HEK293 (cell line): ENCODE measurements around the gene SVOP.

Experiments used
- REST ChIP-seq: fragments of 450-650 bp; formaldehyde crosslinking; IDR thresholded peaks from 2 replicates; pipeline ENCODE4 v1.5.1; 2016; ENCODE audit warnings: missing biosample characterization, missing genetic modification characterization
- SP2 ChIP-seq: fragments of 450-650 bp; formaldehyde crosslinking; IDR thresholded peaks from 2 replicates; pipeline ENCODE4 v1.5.1; 2016; ENCODE audit warnings: missing biosample characterization, missing genetic modification characterization
- TF ChIP-seq, protein P1 (sequence below): fragments of 450-650 bp; formaldehyde crosslinking; IDR thresholded peaks from 2 replicates; pipeline ENCODE4 v1.5.1; 2016; ENCODE audit warnings: missing biosample characterization, missing genetic modification characterization

GRCh38 chr12:109044241-109044640 lies 23.4 kb upstream of the SVOP start:
- TF ChIP-seq REST (tag by site-specific recombination) (no peak), SP2 (tag by site-specific recombination) (no peak)
- TF ChIP-seq, protein P1, sequence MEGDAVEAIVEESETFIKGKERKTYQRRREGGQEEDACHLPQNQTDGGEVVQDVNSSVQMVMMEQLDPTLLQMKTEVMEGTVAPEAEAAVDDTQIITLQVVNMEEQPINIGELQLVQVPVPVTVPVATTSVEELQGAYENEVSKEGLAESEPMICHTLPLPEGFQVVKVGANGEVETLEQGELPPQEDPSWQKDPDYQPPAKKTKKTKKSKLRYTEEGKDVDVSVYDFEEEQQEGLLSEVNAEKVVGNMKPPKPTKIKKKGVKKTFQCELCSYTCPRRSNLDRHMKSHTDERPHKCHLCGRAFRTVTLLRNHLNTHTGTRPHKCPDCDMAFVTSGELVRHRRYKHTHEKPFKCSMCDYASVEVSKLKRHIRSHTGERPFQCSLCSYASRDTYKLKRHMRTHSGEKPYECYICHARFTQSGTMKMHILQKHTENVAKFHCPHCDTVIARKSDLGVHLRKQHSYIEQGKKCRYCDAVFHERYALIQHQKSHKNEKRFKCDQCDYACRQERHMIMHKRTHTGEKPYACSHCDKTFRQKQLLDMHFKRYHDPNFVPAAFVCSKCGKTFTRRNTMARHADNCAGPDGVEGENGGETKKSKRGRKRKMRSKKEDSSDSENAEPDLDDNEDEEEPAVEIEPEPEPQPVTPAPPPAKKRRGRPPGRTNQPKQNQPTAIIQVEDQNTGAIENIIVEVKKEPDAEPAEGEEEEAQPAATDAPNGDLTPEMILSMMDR (tag by site-specific recombination) = no peak
